OCI-LY3 (cell line): ENCODE measurements around the gene NDE1.

Experiments
- CTCF ChIP-seq: fragments of 200-600, 300-600 bp; sonication (generic); IDR thresholded peaks from 2 replicates; pipeline ENCODE4 v1.5.1; 2014; ENCODE audit warnings: antibody characterized with exemption, low read length, low read depth
- EZH2phosphoT487 ChIP-seq: fragments of 200-600 bp; shearing (Covaris generic); IDR thresholded peaks from 2 replicates; pipeline ENCODE4 v1.6.1; 2018; ENCODE audit warnings: antibody characterized with exemption, mixed run types, low read depth

- no peak for TF ChIP-seq CTCF
- no peak for TF ChIP-seq EZH2phosphoT487
These were observed 40.3 kb downstream of the NDE1 start for GRCh38 chr16:15690296-15690695.
